ENCODE data around the gene AGO3.
A peak's percentile ranks its signal among the peaks of the same experiment; 100 is the strongest.
"Not testable (repeated sequence)": the region's sequence is repeated elsewhere in the genome, so short reads cannot be mapped to it uniquely, and the experiment has no call there.

AGO3 gene

DNA sequence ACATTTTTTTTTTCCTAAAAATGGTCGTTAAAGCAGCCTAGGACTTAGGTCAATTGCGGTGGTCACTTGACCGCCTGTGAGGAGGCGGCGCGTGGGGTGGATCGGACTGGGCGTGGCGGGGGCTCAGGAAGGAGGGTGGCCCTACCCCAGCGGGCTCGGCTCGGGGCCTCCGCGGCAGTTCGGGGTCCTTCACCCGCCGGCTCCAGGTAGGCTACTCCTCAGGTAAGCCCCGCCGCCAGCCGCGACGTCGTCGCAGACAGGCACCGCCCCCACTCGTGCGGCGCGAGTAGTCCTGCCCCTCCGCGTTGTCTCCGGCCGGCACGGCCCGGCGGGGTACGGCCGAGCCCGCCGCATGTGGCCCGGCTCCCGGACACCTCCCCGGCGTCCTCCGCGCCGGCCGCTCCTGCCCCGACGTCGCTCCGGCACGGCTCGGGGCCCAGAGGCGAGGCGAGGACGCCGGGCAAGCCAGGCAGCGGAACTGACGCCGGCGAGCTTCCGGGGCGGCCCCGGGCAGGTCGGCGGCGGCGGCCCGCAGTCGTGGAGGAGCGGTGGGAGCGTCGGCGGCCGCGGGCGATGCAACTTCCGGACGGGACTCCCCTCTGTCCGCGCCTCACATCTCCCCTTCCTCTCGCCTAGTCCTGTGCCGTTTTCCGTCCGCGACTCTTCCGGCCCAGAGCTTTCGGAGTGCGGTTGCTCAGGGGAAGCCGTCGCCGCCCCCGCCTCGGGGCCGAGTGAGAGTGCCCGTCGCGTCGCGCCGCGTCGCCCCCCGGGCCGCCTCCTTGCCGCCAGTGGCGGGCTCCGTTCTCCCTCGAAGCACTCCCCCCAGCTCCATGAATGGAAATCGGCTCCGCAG is at the start of gene AGO3:
Gene AGO3, plus strand, starts transcription at position 513 of the 853 bp plus-strand sequence. Its CDS starts 322 bp downstream, at position 835.
- DNase-seq, result peak; percentile 77

- DNase-seq, result no peak
Observed at GRCh38 chr1:35881850-35882273, 49.0 kb upstream of the AGO3 start.

GRCh38 chr1:35882586-35882944 is 48.3 kb upstream of the AGO3 start:
- DNase-seq, result no peak

DNA sequence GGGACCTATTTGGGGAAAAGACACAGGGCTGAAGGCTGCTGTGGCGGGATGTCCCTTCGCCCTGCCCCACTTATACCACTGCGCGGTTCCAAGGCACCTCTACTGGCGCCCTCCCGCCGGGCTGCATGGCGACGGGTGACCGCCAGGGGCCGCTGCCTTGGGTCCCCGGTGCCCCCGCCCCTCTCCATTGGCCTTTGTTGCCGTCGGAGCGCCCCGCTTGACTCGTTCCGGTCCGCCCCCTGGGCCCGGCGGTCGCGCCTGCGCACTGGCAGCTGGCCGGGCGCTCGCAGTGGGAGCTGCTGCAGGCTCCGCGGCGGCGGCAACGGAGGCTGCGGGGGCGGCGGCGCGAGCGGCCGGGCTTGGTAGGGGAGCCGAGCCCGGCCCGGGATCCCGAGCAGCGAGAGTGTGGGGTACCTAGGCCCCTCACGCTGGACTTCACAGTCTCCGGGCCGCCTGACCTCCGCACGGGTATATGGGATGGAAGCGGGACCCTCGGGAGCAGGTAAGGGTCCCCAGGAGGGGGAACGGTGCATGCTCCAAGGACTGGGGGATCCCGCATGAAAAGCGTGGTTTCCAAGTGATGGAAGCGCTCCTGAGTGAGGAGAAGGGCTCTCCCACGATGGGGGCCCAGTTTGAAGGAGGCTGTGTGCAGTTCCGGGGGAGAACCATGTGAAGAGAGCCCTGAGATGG is 47.8 kb upstream of the AGO3 start, which contains the start of gene AGO1:
Gene AGO1, plus strand, starts transcription at position 265 of the 690 bp plus-strand sequence. Its CDS starts 213 bp downstream, at position 478.
- DNase-seq, result peak; percentile 93

DNA sequence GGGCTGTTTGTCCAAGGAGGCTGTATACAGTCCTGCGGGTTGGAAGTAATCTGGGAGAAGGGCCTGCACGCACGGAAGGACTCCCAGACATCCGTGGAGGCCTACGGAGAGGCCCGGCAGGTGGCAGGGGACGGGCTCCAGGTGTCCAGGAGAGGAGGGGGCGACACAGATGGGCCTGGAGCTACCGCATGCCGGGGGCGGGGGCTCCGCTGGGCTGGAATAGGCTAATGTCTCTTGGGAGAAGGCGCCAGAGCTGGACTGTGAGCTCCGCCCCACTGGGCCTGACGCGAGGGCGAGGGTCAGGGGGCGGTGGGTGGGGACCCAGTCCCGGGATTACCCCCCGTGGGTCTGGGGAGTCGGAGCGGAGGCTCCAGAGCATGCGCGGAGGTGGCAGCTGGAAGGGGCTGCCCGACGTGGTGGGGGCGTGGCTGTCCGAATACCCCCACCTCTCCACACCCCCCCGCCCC is 47.2 kb upstream of the AGO3 start:
- no peak for DNase-seq

GRCh38 chr1:35884934-35885333 is 46.0 kb upstream of the AGO3 start:
- DNase-seq, result no peak

GRCh38 chr1:35885961-35886558 is 44.8 kb upstream of the AGO3 start:
- no peak for DNase-seq

- no peak for DNase-seq
Observed at GRCh38 chr1:35886577-35887431, 44.1 kb upstream of the AGO3 start.

GRCh38 chr1:35887508-35887907 is 43.4 kb upstream of the AGO3 start:
- no peak for DNase-seq

- no peak for DNase-seq
Observed at GRCh38 chr1:35888255-35888654, 42.6 kb upstream of the AGO3 start.

GRCh38 chr1:35888981-35889380 is 41.9 kb upstream of the AGO3 start:
- not testable (repeated sequence) for DNase-seq

DNA sequence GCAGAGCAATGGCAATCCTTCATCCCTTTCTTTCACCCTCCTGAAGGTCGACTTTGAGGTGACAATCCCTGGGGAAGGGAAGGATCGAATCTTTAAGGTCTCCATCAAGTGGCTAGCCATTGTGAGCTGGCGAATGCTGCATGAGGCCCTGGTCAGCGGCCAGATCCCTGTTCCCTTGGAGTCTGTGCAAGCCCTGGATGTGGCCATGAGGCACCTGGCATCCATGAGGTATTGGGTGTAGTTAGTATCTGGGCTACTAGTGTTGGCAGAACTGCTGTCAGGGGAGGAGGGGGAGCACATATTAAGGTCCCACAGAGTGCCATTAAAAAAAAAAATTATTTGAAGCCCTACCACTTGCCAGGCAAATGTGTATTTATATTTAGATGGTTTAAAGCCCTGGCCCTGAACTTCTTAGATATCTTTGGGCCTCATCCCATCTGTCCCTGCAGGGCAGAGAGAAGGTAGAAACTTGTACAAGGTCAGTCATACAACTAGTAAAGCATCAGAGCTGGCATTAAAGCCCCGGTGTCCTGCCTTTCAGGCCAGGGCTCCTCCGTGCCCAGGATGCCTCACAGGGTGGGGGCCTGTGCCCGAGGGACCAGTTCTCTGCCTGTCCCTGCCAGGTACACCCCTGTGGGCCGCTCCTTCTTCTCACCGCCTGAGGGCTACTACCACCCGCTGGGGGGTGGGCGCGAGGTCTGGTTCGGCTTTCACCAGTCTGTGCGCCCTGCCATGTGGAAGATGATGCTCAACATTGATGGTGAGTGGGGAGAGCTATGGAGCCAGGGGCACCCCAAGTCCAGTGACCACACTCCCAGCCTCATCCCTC is 37.6 kb upstream of the AGO3 start:
- DNase-seq, result no peak

DNA sequence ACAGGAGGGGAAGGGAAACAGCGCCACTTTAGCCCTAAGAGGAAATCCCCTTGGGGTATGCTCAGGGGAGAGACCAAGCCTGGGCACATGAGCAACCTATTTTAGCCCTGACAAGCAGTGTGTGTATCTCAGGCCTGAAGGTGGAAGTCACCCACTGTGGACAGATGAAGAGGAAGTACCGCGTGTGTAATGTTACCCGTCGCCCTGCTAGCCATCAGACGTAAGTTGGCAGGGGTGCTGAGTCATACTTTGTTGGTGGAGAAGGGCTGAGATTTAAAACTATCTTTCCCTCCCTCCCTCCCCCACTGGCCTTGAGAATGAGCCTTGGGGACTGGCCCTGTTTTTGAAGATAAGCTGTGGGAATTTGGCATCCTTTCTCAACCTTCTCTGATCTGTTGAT is 36.7 kb upstream of the AGO3 start:
- no peak for DNase-seq

- no peak for DNase-seq
Observed at GRCh38 chr1:35894656-35895055, 36.2 kb upstream of the AGO3 start.

DNA sequence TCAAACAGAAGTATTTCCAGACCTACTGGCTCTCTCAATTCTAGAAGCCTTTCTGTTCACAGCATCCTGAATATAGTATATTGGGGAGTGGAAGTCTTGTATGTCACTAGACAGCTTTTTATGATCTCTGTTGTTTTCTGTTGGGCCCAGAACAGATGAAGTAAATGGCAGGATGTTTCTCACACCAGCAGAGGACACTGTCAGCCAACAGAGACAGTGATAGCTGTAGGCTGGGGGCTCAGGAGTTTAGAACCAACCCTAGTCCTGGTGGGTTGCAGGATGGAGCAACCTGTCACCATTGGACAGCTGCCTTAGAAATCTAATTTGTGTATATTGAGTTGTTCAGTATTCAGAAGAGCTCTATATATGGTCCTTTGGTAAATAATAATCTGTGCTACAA is 31.0 kb upstream of the AGO3 start:
- DNase-seq, result no peak

DNA sequence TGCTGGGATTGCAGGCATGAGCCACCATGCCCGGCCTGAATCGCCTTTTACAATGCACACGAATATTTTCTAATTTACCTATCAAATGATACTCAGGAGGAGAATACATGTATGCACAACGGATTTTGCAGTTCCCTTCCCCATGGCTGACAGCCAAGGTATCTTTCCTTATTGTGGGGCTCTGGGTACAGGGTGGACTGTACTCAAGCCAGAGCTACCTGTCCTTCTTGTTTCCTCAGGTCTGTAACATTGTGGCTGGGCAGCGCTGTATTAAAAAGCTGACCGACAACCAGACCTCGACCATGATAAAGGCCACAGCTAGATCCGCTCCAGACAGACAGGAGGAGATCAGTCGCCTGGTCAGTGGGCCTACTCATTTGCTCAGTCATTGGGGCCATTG is 29.7 kb upstream of the AGO3 start:
- DNase-seq, result no peak

- no peak for DNase-seq
Observed at GRCh38 chr1:35902671-35903070, 28.2 kb upstream of the AGO3 start.

GRCh38 chr1:35914717-35915116 is 16.2 kb upstream of the AGO3 start:
- no peak for DNase-seq

- no peak for DNase-seq
Observed at GRCh38 chr1:35915693-35916092, 15.2 kb upstream of the AGO3 start.

- no peak for DNase-seq
Observed at GRCh38 chr1:35923791-35924221, 7.1 kb upstream of the AGO3 start.

DNA sequence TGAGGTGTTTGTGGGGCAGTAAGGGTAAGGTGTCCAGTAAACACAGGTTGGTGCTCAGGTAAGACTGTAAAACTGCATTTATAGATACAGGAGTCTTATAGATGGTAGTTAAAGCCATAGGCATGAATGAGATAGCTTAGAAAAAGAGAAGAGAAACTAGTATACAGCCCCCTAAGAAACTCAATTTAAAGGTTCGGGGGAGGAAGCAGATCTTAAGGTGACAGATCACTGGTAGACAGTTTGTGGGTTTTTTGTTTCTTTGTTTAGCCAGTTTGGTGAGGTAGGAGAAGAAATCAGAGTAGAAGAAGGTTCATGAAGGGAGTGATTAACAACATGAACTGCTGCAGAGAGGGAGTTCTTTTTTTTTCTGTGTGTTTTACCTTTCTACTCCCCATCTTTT is 6.1 kb upstream of the AGO3 start:
- no peak for DNase-seq

DNA sequence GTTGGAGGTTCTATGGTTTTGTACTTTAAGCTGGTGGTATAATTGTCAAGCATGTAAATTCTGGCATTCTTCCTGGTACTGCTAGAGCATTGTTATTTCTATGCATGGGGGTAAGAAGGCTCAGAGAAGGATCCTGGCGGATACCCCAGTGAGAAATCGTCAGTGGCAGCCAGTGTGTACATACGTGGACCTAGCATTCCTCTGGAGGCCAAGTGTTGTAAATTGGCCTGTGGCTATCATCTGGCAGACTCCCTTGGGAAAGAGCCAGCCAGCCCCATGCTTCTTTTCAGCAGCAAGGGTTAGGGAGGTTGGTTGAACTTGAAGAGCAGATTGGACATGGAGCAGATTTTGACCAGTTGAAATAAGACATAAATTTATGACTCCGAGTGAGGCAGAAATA is 5.2 kb upstream of the AGO3 start:
- DNase-seq, result no peak

All from T1000 (cell line).